OCI-M1 (cell line): Measurements from ENCODE around the gene LAMA4.

Experiments used
- DNase-seq: peaks from one replicate; lab custom pipeline; 2025; lab: John Stamatoyannopoulos, UW

Gene LAMA4

DNA sequence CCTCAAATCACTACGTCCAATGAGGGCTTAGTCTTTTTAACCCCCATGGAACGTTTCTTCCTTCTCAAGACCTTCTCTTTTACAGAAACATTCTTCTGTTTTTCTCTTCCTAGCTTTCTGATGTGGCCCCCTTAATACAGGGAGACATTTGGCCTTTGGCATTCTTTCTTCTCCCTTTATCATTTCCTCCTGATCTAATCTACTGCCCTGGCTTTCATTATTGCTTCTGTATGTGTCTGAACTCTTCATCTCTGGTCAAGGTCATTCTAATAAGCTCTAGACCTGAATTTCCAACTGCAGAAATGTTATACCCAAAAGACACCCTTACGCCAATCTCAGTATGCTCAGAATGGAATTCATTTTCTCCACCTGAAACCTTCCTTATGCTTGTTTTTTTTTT, 18.4 kb upstream of the LAMA4 start:
- DNase-seq: no peak

GRCh38 chr6:112270756-112271155, 16.4 kb upstream of the LAMA4 start:
- no peak for DNase-seq

- no peak for DNase-seq
These were observed 15.7 kb upstream of the LAMA4 start for GRCh38 chr6:112269979-112270566.

GRCh38 chr6:112269114-112269513, 14.7 kb upstream of the LAMA4 start:
- peak; percentile 56 for DNase-seq

- no peak for DNase-seq
These were observed 14.3 kb upstream of the LAMA4 start for GRCh38 chr6:112268654-112269053.

GRCh38 chr6:112268019-112268418, 13.7 kb upstream of the LAMA4 start:
- no peak for DNase-seq

DNA sequence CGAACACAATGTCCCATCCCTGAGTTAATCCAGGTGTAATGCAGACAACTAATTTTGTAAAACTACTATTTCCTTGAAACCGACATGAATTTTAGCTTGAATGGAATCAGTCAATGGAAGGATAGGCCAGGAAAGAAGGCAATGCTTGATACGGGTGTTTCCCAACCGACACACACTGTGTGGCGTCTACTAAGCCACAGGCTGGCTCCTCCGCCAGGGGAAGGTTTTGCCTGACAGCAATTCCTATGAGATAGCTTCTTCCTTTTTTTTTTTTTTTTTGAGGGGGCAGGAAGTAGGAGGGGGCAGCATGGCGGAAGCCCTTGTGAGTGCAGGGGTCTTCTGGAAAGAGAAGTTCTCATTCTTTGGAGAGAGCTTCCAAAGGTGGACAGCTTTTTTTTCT, 12.0 kb upstream of the LAMA4 start:
- DNase-seq: no peak

DNA sequence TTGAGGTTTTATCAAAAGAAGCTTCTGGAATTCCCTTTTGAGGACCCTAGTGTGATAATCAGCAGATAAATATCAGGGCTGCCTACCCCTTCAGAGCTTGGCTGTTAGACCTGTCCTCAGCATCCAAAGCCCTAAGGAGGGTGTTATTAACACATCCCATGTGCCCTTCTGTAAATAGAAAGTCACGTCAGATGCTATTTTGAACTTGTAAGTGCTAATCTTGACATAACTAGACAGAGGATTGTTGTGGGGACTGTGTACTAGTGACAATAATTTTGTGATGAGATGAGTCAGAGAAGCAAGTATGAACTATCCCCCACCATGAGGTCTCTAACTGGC, 4.9 kb upstream of the LAMA4 start:
- DNase-seq: no peak

DNA sequence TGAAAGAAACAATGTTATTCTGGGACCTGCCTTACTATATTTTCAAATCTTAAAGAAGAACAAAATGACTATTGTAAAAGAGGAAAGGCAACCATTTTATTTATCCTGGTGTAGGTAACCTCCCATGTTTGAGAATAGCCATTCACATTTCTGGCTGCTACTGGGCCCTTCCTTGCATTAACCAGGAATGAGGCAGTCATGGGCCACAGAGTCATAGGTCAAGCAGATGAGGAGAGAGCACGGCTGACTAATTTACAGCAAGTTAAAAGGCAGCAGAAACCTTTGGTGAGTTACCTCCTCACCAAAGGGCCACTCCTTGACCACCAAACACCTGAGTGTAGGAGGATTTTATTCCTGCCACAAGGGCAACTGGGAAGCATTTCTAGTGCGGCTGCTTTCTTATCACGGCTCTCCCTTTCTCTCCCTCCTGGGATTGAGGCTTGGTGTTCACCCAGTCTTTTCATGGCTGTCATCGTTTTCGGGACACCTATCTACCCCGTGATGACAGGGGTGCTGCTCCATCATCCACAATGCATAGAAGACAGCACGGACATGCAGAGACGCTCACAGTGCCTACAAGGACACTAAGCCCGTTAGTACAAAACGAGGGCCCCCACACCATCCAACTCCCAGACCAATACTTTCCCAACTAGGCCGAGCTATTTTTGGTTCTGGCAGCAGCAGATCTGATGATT, 4.4 kb upstream of the LAMA4 start:
- DNase-seq: no peak

GRCh38 chr6:112257178-112257855, 3.0 kb upstream of the LAMA4 start:
- DNase-seq: no peak

DNA sequence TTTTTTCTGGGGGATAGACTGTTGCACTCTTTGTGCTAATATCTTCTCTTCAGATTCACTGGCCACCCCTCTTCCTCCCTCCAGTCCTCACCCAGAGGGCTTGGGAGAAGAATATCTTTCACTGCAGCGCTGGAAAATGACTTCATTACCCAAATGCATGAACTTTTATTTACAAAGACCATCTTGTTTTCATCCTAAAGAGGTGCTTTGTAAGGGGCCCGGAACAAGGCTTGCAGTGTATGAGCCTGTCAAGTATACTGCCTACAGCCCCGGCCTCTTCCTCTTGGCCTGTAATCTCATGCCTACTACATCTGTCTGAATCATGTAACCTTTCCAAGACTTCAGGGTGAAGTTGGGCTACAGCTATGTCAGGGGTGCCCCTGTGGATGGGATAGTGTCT, 554 bp upstream of the LAMA4 start:
- DNase-seq: no peak

GRCh38 chr6:112253498-112253840, 898 bp downstream of the LAMA4 start:
- no peak for DNase-seq

DNA sequence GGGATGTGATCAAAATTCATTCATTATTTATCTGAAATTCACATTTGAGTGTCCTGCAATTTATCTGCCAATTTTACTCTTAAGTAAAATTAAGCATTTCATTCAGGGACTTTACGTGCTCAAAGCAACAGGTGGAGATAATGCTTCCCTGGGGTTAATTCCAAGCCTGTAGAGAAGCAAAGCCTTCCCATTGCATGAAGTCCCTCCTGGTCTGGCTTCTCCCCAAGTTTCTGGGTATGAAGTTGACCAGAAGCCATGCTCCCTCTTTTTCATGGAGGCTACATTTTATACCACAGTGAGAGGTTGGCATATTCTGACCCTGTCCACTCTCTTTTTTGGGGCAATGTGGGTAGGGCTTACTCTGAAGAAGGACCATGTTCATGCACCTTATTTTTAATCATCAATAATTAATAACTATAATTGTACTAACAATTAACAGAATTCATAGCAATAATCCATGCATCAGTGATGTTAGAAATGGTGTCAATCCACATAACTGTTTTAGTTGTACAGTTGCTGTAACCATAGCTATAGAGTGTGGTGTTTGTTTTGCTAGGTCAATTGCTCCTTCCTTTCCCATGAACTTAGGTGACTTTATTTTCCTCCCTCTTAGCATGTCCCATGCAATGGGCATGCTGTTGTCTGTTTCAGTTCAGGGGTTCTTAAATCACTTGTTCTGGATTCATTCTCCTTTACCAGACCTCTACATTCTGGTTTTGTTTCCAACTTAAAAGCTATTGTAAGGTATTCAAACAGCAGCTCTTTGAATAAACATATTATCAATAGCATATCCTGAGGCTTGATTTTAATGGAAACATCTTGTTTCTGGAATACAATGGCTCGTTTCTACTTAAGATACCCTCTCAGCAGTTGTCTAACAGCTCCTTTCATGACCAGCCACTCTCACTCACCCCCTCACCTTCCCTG, 1.5 kb downstream of the LAMA4 start:
- no peak for DNase-seq

DNA sequence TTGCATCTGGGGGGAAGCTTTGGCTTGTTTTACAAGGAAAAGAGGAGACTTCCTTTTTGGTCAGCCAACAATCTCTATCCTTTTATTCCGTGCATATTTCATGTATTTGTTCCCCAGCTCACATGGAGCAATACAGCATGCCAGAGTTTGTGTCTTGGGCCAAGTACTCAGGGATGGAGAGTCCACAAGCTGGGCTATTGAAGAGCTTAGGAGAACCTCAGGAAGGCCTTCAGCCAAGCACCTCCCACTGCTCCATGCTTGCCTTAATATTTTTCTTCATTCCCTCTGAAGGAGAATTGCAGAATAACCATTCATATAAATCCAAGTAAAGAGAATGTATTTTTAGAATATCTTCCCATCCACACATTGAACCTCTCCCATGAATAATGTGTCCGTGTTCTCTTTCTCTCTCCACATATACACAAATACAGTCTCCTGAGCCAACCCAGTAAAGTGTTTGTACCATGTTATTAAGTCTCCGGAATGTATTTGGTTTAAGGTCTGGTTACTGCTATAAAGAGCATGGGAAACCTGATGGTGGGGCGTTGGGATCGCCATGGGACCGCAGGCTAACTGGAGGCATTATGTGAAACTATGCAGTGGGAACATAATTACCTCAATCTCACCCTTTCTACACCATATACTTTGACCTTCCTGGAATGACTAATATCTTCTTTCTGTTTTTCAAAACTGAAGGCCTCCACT, 3.0 kb downstream of the LAMA4 start:
- DNase-seq: no peak

DNA sequence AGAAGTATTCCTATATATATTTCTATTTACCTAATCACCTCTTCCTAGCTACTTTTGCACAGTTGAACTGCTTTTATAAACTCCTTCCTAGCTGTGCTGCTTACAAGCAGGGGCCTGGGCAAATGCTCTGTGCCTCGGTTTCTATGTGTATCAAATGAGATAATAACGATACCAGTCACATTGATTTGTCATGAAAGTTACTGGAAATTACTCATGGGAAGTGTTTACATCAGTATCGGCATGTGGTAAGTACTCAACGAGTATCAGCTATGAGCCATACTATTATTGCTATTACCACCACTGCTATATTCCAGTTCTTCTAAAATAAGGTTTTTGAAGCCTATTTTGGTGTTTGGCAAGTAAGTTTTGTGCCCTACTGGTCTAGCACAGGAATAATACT, 4.9 kb downstream of the LAMA4 start:
- no peak for DNase-seq

GRCh38 chr6:112247275-112247674, 7.1 kb downstream of the LAMA4 start:
- DNase-seq: no peak

- no peak for DNase-seq
These were observed 8.7 kb downstream of the LAMA4 start for GRCh38 chr6:112245511-112246203.

- no peak for DNase-seq
These were observed 10.2 kb downstream of the LAMA4 start for GRCh38 chr6:112243861-112244827.

- peak; percentile 54 for DNase-seq
These were observed 12.4 kb downstream of the LAMA4 start for GRCh38 chr6:112241820-112242429.

GRCh38 chr6:112237595-112237994, 16.8 kb downstream of the LAMA4 start:
- DNase-seq: no peak
